Measurements from ENCODE around the gene PKIB.

- TF ChIP-seq CTCF (IDR thresholded peaks at IDR 0.05) (no peak), POLR2A (IDR thresholded peaks at IDR 0.05) (no peak)
These were observed 124.6 kb downstream of the PKIB start for GRCh38 chr6:122734529-122735395.

Data from esophagus squamous epithelium (tissue), 4 donors.